Naive B cell (primary cell): Measurements from ENCODE around the gene FILIP1L. TPM values are rescaled to one million over a fixed set of nuclear protein-coding genes. Genes with fewer than 3 reads are reported as not detected.

Source experiments
- ATAC-seq, 2 donors: fragments of 150-1000 bp; cut with Tn5 transposase; 2 replicates each; pipeline ENCODE4 v1.10.0; 2021; ENCODE audit warnings: low read depth in 2 of 2, mild to moderate bottlenecking in 2 of 2, moderate library complexity in 2 of 2
- DNase-seq: peaks from one replicate; pipeline ENCODE4 v3.0.0; 2022
- H3K27ac Mint-ChIP-seq, 6 donors: one replicate each; pipeline ENCODE4 v1.8.0; 2020 to 2022; ENCODE audit warnings: mild to moderate bottlenecking in 6 of 6, mixed read lengths in 6 of 6, moderate library complexity in 5 of 6, inconsistent platforms in 2 of 6
- H3K27me3 Mint-ChIP-seq, 3 donors: one replicate each; pipeline ENCODE4 v1.8.0; 2021 to 2022; ENCODE audit warnings: mixed read lengths in 3 of 3, mild to moderate bottlenecking in 1 of 3
- H3K36me3 Mint-ChIP-seq, 2 donors: one replicate each; pipeline ENCODE4 v1.8.0; 2020 to 2022; ENCODE audit warnings: mixed read lengths in 2 of 2, inconsistent platforms in 1 of 2, mild to moderate bottlenecking in 1 of 2
- H3K4me1 Mint-ChIP-seq, 3 donors: one replicate each; pipeline ENCODE4 v1.8.0; 2020 to 2022; ENCODE audit warnings: mixed read lengths in 3 of 3, inconsistent platforms in 1 of 3, mild to moderate bottlenecking in 1 of 3, moderate library complexity in 1 of 3
- H3K4me3 Mint-ChIP-seq, 8 donors: one replicate each; pipeline ENCODE4 v1.8.0; 2020 to 2022; ENCODE audit warnings: mild to moderate bottlenecking in 8 of 8, mixed read lengths in 8 of 8, moderate library complexity in 8 of 8, inconsistent platforms in 2 of 8
- H3K9me3 Mint-ChIP-seq, 7 donors: one replicate each; pipeline ENCODE4 v1.8.0; 2020 to 2022; ENCODE audit warnings: mixed read lengths in 7 of 7, mild to moderate bottlenecking in 5 of 7, inconsistent platforms in 2 of 7, moderate library complexity in 1 of 7
- polyA plus RNA-seq, 6 donors: library from polyadenylated mRNA; unstranded; fragments of 300-500 nt; fragmentation: Illumina TruSeq; gene quantifications; one replicate each; pipeline ENCODE4 v1.2.3, GENCODE V29; 2021; ENCODE audit warnings: low read depth in 6 of 6

FILIP1L gene
- polyA plus RNA-seq, 6 donors from 2014 or later = 0.29 to 1.2 (median 0.99) TPM; not detected in 1

GRCh38 chr3:99808163-99808794 is 306.0 kb downstream of the FILIP1L start:
- peak; percentile 39 for DNase-seq
- ATAC-seq = peak in 1 of 2 donors; percentile 32
- Mint-ChIP-seq H3K27ac (peak overlapping the region in 3 of 6 donors; percentile 12 to 62 (median 38)), H3K4me3 (no peak overlapping the region), H3K4me1 (peaks cover 0 to 3% (median 0%) of the 10 kb centered on the region in 3 donors), H3K9me3 (peaks cover 9 to 21% (median 15%) of the 10 kb centered on the region in 7 donors), H3K27me3 (no peaks in the 10 kb centered on the region), H3K36me3 (peaks cover 8 to 21% of the 10 kb centered on the region in 2 donors)

- no peaks in the 10 kb centered on the region for H3K27me3 Mint-ChIP-seq
- H3K9me3 Mint-ChIP-seq = peaks cover 11 to 25% (median 16%) of the 10 kb centered on the region in 7 donors
- ATAC-seq = no peak
These were observed 309.1 kb downstream of the FILIP1L start for GRCh38 chr3:99805160-99805559.

GRCh38 chr3:99803297-99803696 is 311.0 kb downstream of the FILIP1L start:
- H3K4me3 Mint-ChIP-seq = no peak overlapping the region
- H3K27me3 Mint-ChIP-seq = no peaks in the 10 kb centered on the region
- H3K27ac Mint-ChIP-seq = no peak overlapping the region
- peaks cover 0 to 3% (median 0%) of the 10 kb centered on the region in 3 donors for H3K4me1 Mint-ChIP-seq
- ATAC-seq = no peak
- peaks cover 8 to 30% of the 10 kb centered on the region in 2 donors for H3K36me3 Mint-ChIP-seq
- DNase-seq = no peak
- peaks cover 11 to 27% (median 16%) of the 10 kb centered on the region in 7 donors for H3K9me3 Mint-ChIP-seq

More at GRCh38 chr3:99805160-99805559, 309.1 kb downstream of the FILIP1L start:
- Mint-ChIP-seq H3K4me3 (no peak overlapping the region), H3K4me1 (peaks cover 0 to 3% (median 0%) of the 10 kb centered on the region in 3 donors), H3K27ac (peak overlapping the region in 1 of 6 donors; percentile 24), H3K36me3 (peaks cover 8 to 30% of the 10 kb centered on the region in 2 donors)
- DNase-seq = no peak

GRCh38 chr3:99799422-99799821 is 314.9 kb downstream of the FILIP1L start:
- Mint-ChIP-seq H3K27me3 (no peaks in the 10 kb centered on the region), H3K36me3 (peaks cover 0 to 14% of the 10 kb centered on the region in 2 donors), H3K4me3 (no peak overlapping the region), H3K4me1 (no peaks in the 10 kb centered on the region), H3K27ac (no peak overlapping the region), H3K9me3 (peaks cover 3 to 13% (median 5%) of the 10 kb centered on the region in 7 donors)
- ATAC-seq (no peak), DNase-seq (no peak)

- Mint-ChIP-seq H3K27me3 (peaks cover 0 to 3% (median 3%) of the 10 kb centered on the region in 3 donors), H3K9me3 (peaks cover 0 to 2% (median 0%) of the 10 kb centered on the region in 7 donors), H3K4me3 (no peak overlapping the region), H3K4me1 (no peaks in the 10 kb centered on the region), H3K36me3 (no peaks in the 10 kb centered on the region), H3K27ac (no peak overlapping the region)
- DNase-seq (no peak), ATAC-seq (no peak)
These were observed 318.7 kb downstream of the FILIP1L start for GRCh38 chr3:99795573-99795972.

- ATAC-seq (no peak), DNase-seq (no peak)
- Mint-ChIP-seq H3K36me3 (no peaks in the 10 kb centered on the region), H3K4me1 (no peaks in the 10 kb centered on the region), H3K27me3 (peaks cover 0 to 9% (median 3%) of the 10 kb centered on the region in 3 donors), H3K4me3 (no peak overlapping the region), H3K9me3 (peaks cover 0 to 2% (median 0%) of the 10 kb centered on the region in 7 donors), H3K27ac (no peak overlapping the region)
These were observed 319.8 kb downstream of the FILIP1L start for GRCh38 chr3:99794485-99794884.

GRCh38 chr3:99789011-99789721 is 325.1 kb downstream of the FILIP1L start:
- DNase-seq (no peak), ATAC-seq (peak; percentile 67 to 70)
- no peaks in the 10 kb centered on the region for H3K36me3 Mint-ChIP-seq
- H3K9me3 Mint-ChIP-seq = no peaks in the 10 kb centered on the region
- H3K4me1 Mint-ChIP-seq = no peaks in the 10 kb centered on the region
- H3K27ac Mint-ChIP-seq = no peak overlapping the region
- peaks cover 16 to 23% (median 18%) of the 10 kb centered on the region in 3 donors for H3K27me3 Mint-ChIP-seq
- H3K4me3 Mint-ChIP-seq = no peak overlapping the region

Other genes starting within 250 kb of the FILIP1L start
- 10 to 100 TPM; 10.9 to 23.4 (median 18.0) TPM for gene TBC1D23, start 146.5 kb upstream of the FILIP1L start, polyA plus RNA-seq
- gene NIT2, start 220.3 kb upstream of the FILIP1L start, polyA plus RNA-seq = 10 to 100 TPM; 20.2 to 51.0 (median 38.9) TPM